Mucosa of stomach (tissue), 1 donor: ENCODE results near the gene TMEM59L.
"Not testable (repeated sequence)": the region's sequence is repeated elsewhere in the genome, so short reads cannot be mapped to it uniquely, and the experiment has no call there.

Experiments
- H3K27me3 ChIP-seq: one replicate; pipeline ENCODE4 v1.7.0; 2013; ENCODE audit warnings: mild to moderate bottlenecking, low read length; ENCODE audit not compliant: control insufficient read depth, insufficient read depth
- H3K36me3 ChIP-seq: one replicate; pipeline ENCODE4 v1.7.0; 2013; ENCODE audit warnings: low read length; ENCODE audit not compliant: control insufficient read depth, insufficient read depth
- H3K4me1 ChIP-seq: one replicate; pipeline ENCODE4 v1.7.0; 2013; ENCODE audit warnings: mild to moderate bottlenecking, low read length; ENCODE audit not compliant: control insufficient read depth, insufficient read depth
- H3K4me3 ChIP-seq: one replicate; pipeline ENCODE4 v1.7.0; 2013; ENCODE audit warnings: low read length
- H3K9ac ChIP-seq: one replicate; pipeline ENCODE4 v1.7.0; 2013; ENCODE audit warnings: mild to moderate bottlenecking, low read length, moderate library complexity
- H3K9me3 ChIP-seq: one replicate; pipeline ENCODE4 v1.7.0; 2013; ENCODE audit warnings: mild to moderate bottlenecking, low read length, moderate library complexity; ENCODE audit not compliant: control insufficient read depth
- donor health status: Pancreatic carcinoma.

Gene TMEM59L

GRCh38 chr19:18588611-18589379, 23.9 kb upstream of the TMEM59L start, which contains the start of gene REX1BD:
Gene REX1BD, plus strand, starts transcription at chr19:18588798. Its CDS starts 4 bp downstream, at chr19:18588802.
- Histone ChIP-seq H3K36me3 (no peaks in the 10 kb centered on the region), H3K9ac (peak within 1 kb of the TSS; percentile 53)

DNA sequence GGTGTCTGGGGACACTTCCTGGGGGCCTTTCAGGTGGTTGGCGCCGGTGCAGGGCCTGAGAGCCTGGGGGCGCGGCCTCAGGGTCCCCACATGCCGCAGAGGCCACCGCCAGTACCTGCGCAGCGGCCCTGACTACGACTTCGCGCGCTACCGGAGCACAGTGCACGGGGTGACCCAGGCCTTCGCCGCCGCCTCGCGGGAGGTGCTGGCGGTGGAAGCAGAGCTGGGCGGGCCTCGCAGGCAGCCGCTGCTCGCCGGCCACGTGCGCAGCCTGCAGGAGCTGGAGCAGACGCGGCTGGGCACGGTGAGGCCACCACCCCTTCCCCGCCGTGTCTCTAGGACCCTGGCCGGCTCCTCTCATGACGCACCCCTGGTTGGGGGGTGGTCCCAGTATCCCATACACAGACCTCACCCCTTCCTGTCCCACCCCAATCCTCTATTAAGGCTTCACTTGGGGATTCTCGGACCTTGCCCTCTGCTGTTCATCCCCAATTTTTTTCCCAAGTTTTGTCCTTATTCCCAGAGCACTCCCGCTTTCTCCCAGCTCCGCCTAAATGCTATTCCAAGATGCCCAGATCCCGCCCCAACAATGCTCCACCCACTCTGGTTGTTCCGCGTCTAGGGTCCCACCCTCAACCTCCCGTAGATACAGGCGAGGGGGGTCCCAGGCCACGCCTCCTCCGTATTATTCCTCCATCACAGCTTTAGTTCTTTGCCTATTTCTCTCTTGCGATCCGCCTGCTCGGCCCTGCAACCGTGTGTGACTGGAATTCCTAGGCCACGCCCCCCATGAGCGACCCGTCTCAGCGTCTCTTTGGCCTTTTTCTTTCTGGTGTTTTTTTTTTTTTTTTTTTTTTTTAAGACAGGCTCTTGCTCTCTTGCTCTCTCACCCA, 23.0 kb upstream of the TMEM59L start:
- Histone ChIP-seq H3K9ac (peak overlapping the region; percentile 53), H3K36me3 (no peaks in the 10 kb centered on the region), H3K9me3 (no peaks in the 10 kb centered on the region), H3K4me1 (peaks cover 19% of the 10 kb centered on the region), H3K27me3 (peaks cover 7% of the 10 kb centered on the region), H3K4me3 (peak overlapping the region; percentile 67)

More at GRCh38 chr19:18588611-18589379, 23.9 kb upstream of the TMEM59L start, which contains the start of gene REX1BD:
- Histone ChIP-seq H3K9me3 (no peaks in the 10 kb centered on the region), H3K4me3 (peak within 1 kb of the TSS; percentile 67), H3K4me1 (peaks cover 12% of the 10 kb centered on the region), H3K27me3 (peaks cover 5% of the 10 kb centered on the region)

DNA sequence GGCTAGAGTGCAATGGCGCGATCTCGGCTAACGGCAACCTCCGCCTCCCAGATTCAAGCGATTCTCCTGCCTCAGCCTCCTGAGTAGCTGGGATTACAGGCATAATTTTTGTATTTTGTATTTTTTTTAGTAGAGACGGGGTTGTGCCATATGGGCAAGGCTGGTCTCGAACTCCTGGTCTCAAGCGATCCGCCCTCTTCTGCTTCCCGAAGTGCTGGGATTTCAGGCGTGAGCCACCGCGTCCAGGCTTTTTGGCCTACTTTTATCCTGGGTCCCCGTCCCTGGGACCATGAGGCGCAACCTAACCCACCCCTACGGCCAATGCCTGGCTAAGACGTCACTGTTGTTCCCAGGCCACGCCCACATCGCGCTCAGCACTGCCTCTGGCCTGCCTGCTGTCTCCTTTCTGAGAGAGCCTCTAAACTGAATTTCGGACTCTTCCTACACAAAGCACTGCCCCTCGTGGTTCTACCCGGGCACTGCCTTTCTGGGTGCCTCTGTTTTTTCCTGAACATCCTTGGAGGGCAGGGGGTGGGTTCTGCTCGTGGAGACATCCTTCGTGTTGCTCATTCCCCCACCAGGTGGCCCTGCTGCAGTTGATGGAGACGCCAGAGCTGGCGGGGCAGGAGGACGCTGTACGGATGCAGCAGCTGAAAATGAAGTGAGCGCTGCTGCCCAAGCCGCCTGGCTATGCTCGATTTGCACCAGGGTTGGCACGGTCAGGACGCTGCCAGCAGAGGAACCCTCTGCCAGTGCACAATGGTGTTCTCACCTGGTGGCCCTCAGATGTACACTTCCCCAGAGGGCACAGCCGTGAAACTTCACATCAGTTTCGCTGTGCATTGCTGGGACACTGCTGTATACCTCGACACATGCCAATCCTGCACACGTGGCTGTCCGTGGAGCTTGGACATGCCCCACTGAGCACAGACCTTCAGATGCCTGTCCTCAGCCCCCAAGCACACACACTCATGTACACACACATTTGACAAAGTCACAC, 22.1 kb upstream of the TMEM59L start:
- Histone ChIP-seq H3K9me3 (no peaks in the 10 kb centered on the region), H3K36me3 (no peaks in the 10 kb centered on the region), H3K4me3 (no peak overlapping the region), H3K9ac (no peak overlapping the region), H3K4me1 (peaks cover 26% of the 10 kb centered on the region), H3K27me3 (peaks cover 12% of the 10 kb centered on the region)

DNA sequence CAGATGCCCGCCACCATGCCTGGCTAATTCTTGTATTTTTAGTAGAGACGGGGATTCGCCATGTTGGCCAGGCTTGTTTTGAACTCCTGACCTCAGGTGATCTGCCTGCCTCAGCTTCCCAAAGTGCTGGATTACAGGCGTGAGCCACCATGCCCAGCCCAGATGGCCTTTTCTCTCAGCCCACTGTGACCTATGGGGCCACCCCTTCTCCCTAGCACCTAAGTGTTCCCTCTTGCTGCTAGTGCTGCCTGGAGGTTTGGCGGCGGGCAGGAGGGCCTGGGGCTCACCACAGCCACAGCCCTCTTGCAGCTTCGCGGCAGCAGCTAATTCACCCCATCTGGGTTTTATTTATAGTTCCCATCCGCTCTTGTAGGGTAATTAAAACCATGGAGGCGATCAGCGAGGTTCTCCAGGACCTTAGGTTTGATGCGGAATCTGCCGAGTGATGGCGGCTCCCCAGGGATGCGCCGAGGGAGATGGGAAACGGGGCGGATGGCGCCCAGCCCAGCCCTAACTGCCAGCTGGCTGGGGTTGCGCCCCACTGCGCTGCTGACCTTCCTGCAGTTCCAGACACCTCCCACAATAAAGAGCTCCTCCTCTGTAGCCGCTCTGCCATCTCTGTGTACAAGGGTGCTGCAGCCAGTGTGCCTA, 20.8 kb upstream of the TMEM59L start:
- Histone ChIP-seq H3K4me3 (no peak overlapping the region), H3K9ac (no peak overlapping the region), H3K4me1 (peaks cover 28% of the 10 kb centered on the region), H3K36me3 (no peaks in the 10 kb centered on the region), H3K27me3 (peaks cover 22% of the 10 kb centered on the region), H3K9me3 (no peaks in the 10 kb centered on the region)

DNA sequence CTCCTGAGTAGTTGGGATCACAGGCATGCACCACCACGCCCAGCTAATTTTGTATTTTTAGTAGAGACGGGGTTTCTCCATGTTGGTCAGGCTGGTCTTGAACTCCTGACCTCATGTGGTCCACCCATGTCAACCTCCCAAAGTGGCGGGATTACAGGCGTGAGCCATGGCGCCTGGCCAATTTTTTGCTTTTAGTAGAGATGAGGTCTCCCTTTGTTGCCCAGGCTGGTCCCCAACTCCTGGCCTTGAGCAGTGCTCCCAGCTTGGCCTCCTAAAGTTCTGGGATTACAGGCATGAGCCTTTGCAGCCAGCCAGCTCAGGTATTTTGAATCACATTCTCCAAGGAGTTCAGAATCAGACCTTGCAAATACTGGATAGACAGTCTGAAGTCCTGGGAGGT, 19.9 kb upstream of the TMEM59L start:
- not testable (repeated sequence) for H3K36me3 ChIP-seq, H3K9me3 ChIP-seq, H3K4me3 ChIP-seq, H3K9ac ChIP-seq
- peaks cover 30% of the 10 kb centered on the region for H3K4me1 ChIP-seq
- peaks cover 28% of the 10 kb centered on the region for H3K27me3 ChIP-seq

DNA sequence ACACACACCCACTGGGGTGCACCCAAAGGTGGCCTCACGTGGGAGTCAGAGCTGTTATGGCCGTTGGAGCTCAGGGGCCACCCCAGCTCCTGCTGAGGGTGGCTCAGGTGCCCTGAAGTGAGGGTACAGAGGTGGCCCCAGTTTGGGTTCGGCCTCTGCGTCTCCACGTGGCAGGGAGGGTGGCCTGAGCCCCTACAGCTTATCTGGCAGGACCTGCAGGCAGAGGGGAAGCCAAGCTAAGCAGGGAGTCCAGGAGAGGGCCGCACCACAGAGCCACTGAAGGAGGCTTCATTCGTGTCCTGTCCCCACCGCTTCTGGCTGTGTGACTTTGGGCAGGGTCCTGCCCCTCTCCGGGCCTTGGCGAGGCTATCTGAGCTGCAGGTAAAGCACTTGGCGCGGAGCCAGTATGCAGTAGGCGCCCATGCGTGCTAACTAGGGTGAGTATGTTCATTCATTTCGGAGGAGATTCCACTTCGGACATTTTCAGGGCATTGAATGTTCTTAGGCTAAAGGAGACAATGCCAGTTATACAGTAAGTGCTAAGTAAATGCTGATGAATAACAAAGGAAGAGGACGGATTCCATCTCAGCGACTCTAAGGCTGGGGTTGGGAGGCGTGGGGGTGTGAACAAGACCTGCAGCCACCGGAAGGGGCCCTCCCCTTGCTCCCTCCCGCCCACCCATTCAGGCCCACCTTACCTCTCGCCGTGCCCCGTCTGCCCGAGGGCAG, 19.1 kb upstream of the TMEM59L start:
- Histone ChIP-seq H3K27me3 (peaks cover 36% of the 10 kb centered on the region), H3K4me1 (peaks cover 30% of the 10 kb centered on the region), H3K4me3 (no peak overlapping the region)

DNA sequence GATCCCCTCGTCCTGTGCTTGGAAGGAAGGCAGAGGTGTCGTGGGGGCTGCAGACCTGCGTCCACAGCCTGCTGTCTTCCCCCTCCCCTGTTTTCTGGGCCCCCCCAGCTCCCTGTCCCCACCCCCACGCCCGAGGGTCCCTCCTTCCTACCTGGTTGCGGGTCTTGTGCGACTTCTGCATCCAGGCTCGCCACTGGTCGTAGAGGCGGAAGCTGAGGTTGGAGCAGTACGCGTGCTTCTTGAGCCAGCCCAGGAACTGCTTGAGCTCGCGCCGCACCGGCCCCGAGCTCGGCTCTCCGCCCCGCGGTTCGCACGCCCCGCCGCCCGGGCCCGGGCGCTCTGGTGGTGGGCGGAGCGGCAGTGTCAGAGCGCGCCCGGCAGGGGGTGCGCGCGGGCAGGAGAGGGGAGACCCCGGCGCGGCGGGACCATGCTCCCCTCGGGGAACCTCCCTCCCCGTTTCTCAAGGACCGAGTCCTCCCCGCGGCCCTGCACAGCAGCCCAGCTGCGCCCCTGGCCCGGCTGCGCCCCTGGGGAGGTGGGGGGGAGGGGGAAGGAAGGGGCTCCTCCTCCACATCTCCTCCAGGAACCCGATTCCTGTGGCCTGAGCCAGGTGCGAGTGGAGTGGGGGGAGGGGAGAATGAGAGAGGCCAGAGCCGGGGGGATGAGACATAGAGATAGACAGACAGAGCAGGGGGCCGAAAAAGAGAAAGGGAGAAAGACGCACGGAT, 18.4 kb upstream of the TMEM59L start:
- peak overlapping the region; percentile 28 for H3K9ac ChIP-seq
- H3K4me3 ChIP-seq, result peak overlapping the region; percentile 50
- H3K4me1 ChIP-seq, result peaks cover 26% of the 10 kb centered on the region

More for the DNA sequence above, 19.1 kb upstream of the TMEM59L start:
- Histone ChIP-seq H3K36me3 (no peaks in the 10 kb centered on the region), H3K9ac (no peak overlapping the region), H3K9me3 (no peaks in the 10 kb centered on the region)

GRCh38 chr19:18594824-18595373, 17.8 kb upstream of the TMEM59L start:
- H3K4me1 ChIP-seq, result peaks cover 20% of the 10 kb centered on the region
- H3K27me3 ChIP-seq, result peaks cover 47% of the 10 kb centered on the region
- no peaks in the 10 kb centered on the region for H3K36me3 ChIP-seq
- no peaks in the 10 kb centered on the region for H3K9me3 ChIP-seq
- peak overlapping the region; percentile 50 for H3K4me3 ChIP-seq
- peak overlapping the region; percentile 28 for H3K9ac ChIP-seq

More for the DNA sequence above, 18.4 kb upstream of the TMEM59L start:
- H3K9me3 ChIP-seq, result no peaks in the 10 kb centered on the region
- H3K36me3 ChIP-seq, result no peaks in the 10 kb centered on the region
- peaks cover 41% of the 10 kb centered on the region for H3K27me3 ChIP-seq

GRCh38 chr19:18595475-18595874, 17.2 kb upstream of the TMEM59L start:
- H3K4me1 ChIP-seq, result peaks cover 18% of the 10 kb centered on the region
- H3K4me3 ChIP-seq, result no peak overlapping the region
- H3K36me3 ChIP-seq, result no peaks in the 10 kb centered on the region
- H3K9ac ChIP-seq, result no peak overlapping the region
- no peaks in the 10 kb centered on the region for H3K9me3 ChIP-seq
- H3K27me3 ChIP-seq, result peaks cover 47% of the 10 kb centered on the region

DNA sequence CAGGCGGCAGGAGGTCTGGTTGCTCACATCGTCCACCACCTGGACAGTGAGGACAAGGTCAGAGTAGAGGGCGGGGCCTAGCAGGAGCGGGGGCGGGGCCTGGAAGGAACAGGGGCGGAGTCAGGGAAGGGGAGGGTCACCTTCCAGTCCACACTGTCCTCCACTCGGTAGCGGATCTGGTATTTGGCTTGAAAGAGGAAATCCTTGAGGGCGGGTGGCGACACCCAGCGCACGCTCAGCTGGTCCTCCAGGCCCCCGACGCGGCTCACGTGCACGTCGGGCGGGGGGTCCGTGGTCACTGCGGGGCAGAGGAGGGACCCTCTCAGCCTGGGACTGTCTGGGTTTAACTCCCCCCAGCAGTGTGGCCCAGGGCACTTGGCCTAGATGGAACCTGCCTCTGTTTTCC, 15.9 kb upstream of the TMEM59L start:
- H3K9ac ChIP-seq, result no peak overlapping the region
- no peak overlapping the region for H3K4me3 ChIP-seq
- H3K4me1 ChIP-seq, result peaks cover 18% of the 10 kb centered on the region
- peaks cover 55% of the 10 kb centered on the region for H3K27me3 ChIP-seq
- H3K36me3 ChIP-seq, result no peaks in the 10 kb centered on the region
- H3K9me3 ChIP-seq, result no peaks in the 10 kb centered on the region
